Measurements from ENCODE around the gene IPO4. TPM values are rescaled to one million over a fixed set of nuclear protein-coding genes. Genes with fewer than 3 reads are reported as not detected.

Gene IPO4
- total and polyA plus RNA-seq, 5 donors = 4.1 to 22.5 (median 11.7) TPM

DNA sequence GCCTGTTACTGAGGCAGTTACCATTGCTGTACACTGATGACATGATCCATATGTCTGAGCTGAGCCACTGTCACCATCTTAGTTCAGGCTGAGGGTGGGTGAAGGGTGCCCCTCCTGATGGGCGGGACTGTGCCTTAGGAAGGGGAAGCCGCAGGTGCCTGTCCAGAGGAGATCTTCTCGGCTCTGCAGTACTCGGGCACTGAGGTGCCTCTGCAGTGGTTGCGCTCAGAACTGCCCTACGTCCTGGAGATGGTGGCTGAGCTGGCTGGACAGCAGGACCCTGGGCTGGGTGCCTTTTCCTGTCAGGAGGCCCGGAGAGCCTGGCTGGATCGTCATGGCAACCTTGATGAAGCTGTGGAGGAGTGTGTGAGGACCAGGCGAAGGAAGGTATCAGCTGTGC, 37.6 kb downstream of the IPO4 start:
- H3K27ac ChIP-seq (ENCODE audit: low read length) = no peak overlapping the region
- no peak for DNase-seq
- H3K4me3 ChIP-seq (ENCODE audit: low read length) = no peak overlapping the region
- no peaks in the 10 kb centered on the region for H3K9me3 ChIP-seq (ENCODE audit: control insufficient read depth, low read length)
- intact Hi-C loops (cut with DNase I) = no loop called here
- H3K27me3 ChIP-seq (ENCODE audit: control insufficient read depth, insufficient read depth) = no peaks in the 10 kb centered on the region
- 81% methylated on average over 9 of the region's 9 CpGs for WGBS
- peaks cover 8% of the 10 kb centered on the region for H3K4me1 ChIP-seq (ENCODE audit: control insufficient read depth, insufficient read depth, low read length)
- no peak for ATAC-seq

DNA sequence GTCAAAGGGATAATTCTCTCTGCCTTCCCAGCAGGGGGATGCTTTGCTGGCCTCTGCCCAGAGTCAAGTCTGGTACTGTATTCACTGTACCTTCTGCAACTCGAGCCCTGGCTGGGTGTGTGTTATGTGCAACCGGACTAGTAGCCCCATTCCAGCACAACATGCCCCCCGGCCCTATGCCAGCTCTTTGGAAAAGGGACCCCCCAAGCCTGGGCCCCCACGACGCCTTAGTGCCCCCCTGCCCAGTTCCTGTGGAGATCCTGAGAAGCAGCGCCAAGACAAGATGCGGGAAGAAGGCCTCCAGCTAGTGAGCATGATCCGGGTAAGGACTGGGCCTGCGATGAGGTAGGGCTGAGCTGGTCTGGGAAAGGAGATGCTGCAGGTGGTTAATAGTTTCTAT, 38.0 kb downstream of the IPO4 start:
- Histone ChIP-seq H3K27ac (ENCODE audit: low read length) (no peak overlapping the region), H3K4me3 (ENCODE audit: low read length) (no peak overlapping the region), H3K4me1 (ENCODE audit: control insufficient read depth, insufficient read depth, low read length) (peaks cover 10% of the 10 kb centered on the region), H3K27me3 (ENCODE audit: control insufficient read depth, insufficient read depth) (no peaks in the 10 kb centered on the region), H3K9me3 (ENCODE audit: control insufficient read depth, low read length) (no peaks in the 10 kb centered on the region)
- ATAC-seq (no peak), DNase-seq (no peak)
- 90% methylated on average over 9 of the region's 9 CpGs for WGBS
- intact Hi-C loops (cut with DNase I) = no loop called here

DNA sequence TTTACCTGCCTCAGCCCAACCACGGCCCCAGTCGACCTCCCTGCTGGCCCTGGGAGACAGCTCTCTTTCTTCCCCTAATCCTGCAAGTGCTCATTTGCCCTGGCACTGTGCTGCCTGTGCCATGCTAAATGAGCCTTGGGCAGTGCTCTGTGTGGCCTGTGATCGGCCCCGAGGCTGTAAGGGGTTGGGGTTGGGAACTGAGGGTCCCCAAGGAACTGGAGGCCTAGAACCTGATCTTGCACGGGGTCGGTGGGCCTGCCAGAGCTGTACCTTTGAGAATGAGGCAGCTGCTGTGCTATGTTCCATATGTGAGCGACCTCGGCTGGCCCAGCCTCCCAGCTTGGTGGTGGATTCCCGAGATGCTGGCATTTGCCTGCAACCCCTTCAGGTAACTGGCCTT, 38.6 kb downstream of the IPO4 start:
- no peaks in the 10 kb centered on the region for H3K9me3 ChIP-seq (ENCODE audit: control insufficient read depth, low read length)
- WGBS = 94% methylated on average over 9 of the region's 9 CpGs
- DNase-seq (no peak), ATAC-seq (no peak)
- H3K27ac ChIP-seq (ENCODE audit: low read length) = no peak overlapping the region
- no peaks in the 10 kb centered on the region for H3K27me3 ChIP-seq (ENCODE audit: control insufficient read depth, insufficient read depth)
- H3K4me3 ChIP-seq (ENCODE audit: low read length) = no peak overlapping the region
- H3K4me1 ChIP-seq (ENCODE audit: control insufficient read depth, insufficient read depth, low read length) = peaks cover 12% of the 10 kb centered on the region
- intact Hi-C loops (cut with DNase I) = no loop called here

DNA sequence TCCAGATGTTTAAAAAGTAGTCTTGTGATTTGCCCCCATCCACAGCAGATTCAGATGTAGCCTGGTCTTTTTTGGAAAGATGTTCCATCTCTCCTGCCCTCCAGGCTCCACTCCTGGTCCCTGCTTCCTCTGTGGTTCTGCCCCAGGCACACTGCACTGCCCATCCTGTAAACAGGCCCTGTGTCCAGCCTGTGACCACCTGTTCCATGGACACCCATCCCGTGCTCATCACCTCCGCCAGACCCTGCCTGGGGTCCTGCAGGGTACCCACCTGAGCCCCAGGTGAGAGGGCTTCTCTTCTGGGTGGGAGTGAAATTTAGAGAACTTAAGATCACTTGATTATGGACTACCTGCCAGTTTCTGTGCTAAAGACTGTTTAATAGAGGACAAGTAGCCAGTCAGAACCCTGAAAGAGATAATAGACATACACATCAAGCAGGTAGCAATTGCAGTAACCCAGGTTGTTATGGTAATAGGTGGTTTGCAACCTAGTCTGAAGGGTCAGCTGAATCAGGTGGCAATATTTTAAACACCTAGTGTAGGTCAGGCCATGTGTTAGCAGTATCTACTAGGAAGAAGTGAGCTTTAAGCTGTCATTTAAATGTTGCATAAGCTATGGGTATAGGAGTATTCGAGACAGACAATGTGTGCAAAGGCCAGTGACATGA, 39.2 kb downstream of the IPO4 start:
- WGBS = 95% methylated on average over 3 of the region's 3 CpGs
- H3K27me3 ChIP-seq (ENCODE audit: control insufficient read depth, insufficient read depth) = no peaks in the 10 kb centered on the region
- H3K4me1 ChIP-seq (ENCODE audit: control insufficient read depth, insufficient read depth, low read length) = peaks cover 12% of the 10 kb centered on the region
- no peaks in the 10 kb centered on the region for H3K9me3 ChIP-seq (ENCODE audit: control insufficient read depth, low read length)
- intact Hi-C loops (cut with DNase I) = no loop called here
- no peak overlapping the region for H3K4me3 ChIP-seq (ENCODE audit: low read length)
- ATAC-seq = no peak
- no peak for DNase-seq
- no peak overlapping the region for H3K27ac ChIP-seq (ENCODE audit: low read length)

DNA sequence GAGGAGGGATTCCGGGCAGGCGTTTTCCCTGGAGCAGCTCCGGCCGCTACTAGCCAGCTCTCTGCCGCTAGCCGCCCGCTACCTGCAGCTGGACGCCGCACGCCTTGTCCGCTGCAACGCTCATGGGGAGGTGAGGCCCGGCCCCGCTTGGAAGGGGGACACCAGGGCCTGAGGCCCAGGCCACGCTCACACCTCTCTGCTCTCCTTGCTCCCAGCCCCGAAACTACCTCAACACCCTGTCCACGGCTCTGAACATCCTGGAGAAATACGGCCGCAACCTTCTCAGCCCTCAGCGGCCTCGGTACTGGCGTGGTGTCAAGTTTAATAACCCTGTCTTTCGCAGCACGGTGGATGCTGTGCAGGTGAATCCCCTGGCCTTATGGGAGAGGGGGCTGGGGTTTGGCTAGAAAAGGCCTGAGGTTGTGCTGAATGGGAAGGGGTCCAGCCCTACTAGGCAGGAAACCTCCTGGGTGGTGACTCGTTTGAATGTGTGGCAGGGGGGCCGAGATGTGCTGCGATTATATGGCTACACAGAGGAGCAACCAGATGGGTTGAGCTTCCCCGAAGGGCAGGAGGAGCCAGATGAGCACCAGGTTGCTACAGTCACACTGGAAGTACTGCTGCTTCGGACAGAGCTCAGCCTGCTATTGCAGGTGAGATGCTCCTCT, 40.7 kb downstream of the IPO4 start:
- peaks cover 12% of the 10 kb centered on the region for H3K4me1 ChIP-seq (ENCODE audit: control insufficient read depth, insufficient read depth, low read length)
- H3K4me3 ChIP-seq (ENCODE audit: low read length) = peak overlapping the region; percentile 89
- DNase-seq (no peak), ATAC-seq (no peak)
- no peaks in the 10 kb centered on the region for H3K27me3 ChIP-seq (ENCODE audit: control insufficient read depth, insufficient read depth)
- 7% methylated on average over 29 of the region's 29 CpGs for whole genome bisulfite sequencing
- peak overlapping the region; percentile 77 for H3K27ac ChIP-seq (ENCODE audit: low read length)
- no peaks in the 10 kb centered on the region for H3K9me3 ChIP-seq (ENCODE audit: control insufficient read depth, low read length)
- intact Hi-C loops (cut with DNase I) = no loop called here

DNA sequence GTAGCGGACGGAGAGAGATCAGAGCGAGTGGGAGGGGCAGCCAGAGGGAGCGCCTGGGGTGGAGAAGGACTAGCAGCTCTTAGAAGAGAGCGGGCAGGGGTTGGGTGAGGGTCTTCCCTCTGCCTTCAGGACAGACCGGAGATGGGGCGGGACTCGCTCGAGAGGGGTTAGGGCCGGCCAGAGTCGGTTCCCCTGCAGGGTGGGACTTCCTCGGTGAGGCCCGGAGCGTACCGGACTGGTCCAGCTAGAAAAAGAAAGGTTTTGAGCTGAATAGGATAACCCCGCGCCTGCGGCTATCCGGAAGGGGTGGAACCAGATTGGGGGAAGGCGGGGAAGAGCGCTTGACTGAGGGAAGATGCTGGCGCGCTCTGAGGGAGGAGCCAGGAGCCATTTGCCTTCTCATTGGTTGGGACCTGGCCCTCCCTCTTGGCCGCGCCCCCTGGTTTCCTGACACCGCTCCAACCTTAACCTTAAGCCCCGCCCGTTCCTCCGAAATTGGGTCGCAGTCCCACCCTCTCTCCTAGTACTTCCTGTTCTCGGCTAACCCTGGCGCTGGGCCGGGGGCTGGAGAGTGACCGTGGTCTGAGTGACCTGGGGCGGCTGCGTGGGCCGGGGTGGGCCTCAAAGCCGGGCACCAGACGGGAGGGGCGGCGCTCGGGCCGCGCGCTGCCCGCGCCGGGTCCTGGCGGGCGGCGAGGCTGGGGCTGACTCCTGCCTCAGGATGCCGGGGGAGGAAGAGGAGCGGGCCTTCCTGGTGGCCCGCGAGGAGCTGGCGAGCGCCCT, 41.4 kb downstream of the IPO4 start, which contains the start of gene RNF31:
RNF31 (plus strand) TSS at position 521 of the 783 bp plus-strand sequence; CDS start at position 722, 201 bp downstream.
- DNase-seq (peak; percentile 99), ATAC-seq (peak; percentile 95 to 97)
- H3K4me1 ChIP-seq (ENCODE audit: control insufficient read depth, insufficient read depth, low read length) = peaks cover 12% of the 10 kb centered on the region
- H3K9me3 ChIP-seq (ENCODE audit: control insufficient read depth, low read length) = no peaks in the 10 kb centered on the region
- peak within 1 kb of the TSS; percentile 89 for H3K4me3 ChIP-seq (ENCODE audit: low read length)
- intact Hi-C loops (cut with DNase I) = no loop called here
- peak within 1 kb of the TSS; percentile 95 for H3K27ac ChIP-seq (ENCODE audit: low read length)
- no peaks in the 10 kb centered on the region for H3K27me3 ChIP-seq (ENCODE audit: control insufficient read depth, insufficient read depth)
- under 1% methylated on average over 57 of the region's 57 CpGs for WGBS

DNA sequence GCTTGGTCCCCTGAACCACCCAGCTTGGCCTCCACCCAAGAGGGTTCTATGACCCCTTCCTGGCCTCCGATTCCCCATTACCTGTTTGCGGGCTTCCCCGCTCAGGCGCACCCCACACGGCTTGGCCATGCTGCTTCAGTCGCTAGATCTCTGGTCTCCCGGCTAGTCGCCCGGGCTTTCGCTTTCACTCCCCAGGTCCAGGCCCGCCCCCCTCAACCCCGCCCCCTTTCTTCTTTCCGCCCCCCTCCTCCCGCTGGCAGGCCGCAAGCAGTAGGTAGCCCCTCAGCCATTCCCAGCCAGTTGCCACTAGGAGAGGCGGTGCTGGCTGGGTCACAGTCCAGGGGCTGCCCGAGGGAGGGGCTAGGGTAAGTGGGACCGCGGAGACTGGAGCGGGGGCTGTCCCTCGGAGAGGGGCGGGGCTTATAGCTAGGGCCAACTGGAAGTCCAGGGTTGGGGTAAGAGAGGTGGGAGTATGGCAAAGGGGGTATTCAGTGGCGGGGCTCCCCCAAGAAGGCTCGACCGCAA, 42.1 kb downstream of the IPO4 start, which contains the start of gene PSME2:
PSME2 (minus strand) TSS at position 158 of the 525 bp plus-strand sequence; CDS start at position 129, 29 bp downstream.
- H3K27me3 ChIP-seq (ENCODE audit: control insufficient read depth, insufficient read depth) = no peaks in the 10 kb centered on the region
- peak within 1 kb of the TSS; percentile 95 for H3K27ac ChIP-seq (ENCODE audit: low read length)
- under 1% methylated on average over 25 of the region's 25 CpGs for WGBS
- peaks cover 12% of the 10 kb centered on the region for H3K4me1 ChIP-seq (ENCODE audit: control insufficient read depth, insufficient read depth, low read length)
- intact Hi-C loops (cut with DNase I) = no loop called here
- no peaks in the 10 kb centered on the region for H3K9me3 ChIP-seq (ENCODE audit: control insufficient read depth, low read length)
- H3K4me3 ChIP-seq (ENCODE audit: low read length) = peak within 1 kb of the TSS; percentile 89
- DNase-seq = peak; percentile 97 to 98 (median 97)
- peak; percentile 88 to 91 for ATAC-seq

DNA sequence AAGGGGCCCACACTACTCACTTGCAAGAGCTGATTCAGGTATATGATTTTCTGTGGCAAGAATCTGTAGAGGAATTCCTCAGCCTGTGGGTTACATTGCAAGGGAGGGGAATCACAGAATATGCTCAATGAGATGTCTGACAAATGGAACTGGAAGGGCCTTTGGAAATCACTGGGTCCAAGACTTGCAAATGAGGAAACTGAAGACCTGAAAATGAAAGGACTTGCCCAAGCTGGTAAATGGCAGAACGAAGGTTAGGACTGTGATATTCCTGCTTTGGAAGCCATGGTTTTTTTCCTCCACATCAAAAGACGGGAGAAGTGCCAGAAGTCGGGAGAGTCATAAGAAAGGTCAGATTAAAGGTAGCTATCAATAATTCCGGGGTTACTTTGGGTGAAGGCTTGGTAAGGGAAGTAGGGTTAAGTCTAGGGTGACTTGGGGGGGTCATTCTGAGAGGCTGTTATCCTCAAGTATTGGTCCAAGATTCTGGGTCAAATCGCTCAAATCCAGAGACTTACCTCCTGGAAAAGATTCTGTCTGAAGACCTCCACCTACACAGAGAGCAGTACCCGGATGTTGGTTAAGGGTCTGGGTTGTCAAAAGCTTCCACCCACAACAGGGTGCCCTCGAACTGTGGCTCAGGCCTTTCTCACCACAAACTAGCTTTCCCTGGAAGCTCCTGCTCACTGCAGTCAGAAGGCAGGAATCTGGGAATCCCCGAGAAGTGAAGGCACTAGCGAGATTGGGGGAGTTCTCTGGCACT, 42.7 kb downstream of the IPO4 start:
- intact Hi-C loops (cut with DNase I) = no loop called here
- ATAC-seq (no peak), DNase-seq (no peak)
- peaks cover 12% of the 10 kb centered on the region for H3K4me1 ChIP-seq (ENCODE audit: control insufficient read depth, insufficient read depth, low read length)
- 18% methylated on average over 9 of the region's 9 CpGs for WGBS
- peak overlapping the region; percentile 57 for H3K4me3 ChIP-seq (ENCODE audit: low read length)
- no peaks in the 10 kb centered on the region for H3K9me3 ChIP-seq (ENCODE audit: control insufficient read depth, low read length)
- H3K27me3 ChIP-seq (ENCODE audit: control insufficient read depth, insufficient read depth) = no peaks in the 10 kb centered on the region
- peak overlapping the region; percentile 95 for H3K27ac ChIP-seq (ENCODE audit: low read length)

DNA sequence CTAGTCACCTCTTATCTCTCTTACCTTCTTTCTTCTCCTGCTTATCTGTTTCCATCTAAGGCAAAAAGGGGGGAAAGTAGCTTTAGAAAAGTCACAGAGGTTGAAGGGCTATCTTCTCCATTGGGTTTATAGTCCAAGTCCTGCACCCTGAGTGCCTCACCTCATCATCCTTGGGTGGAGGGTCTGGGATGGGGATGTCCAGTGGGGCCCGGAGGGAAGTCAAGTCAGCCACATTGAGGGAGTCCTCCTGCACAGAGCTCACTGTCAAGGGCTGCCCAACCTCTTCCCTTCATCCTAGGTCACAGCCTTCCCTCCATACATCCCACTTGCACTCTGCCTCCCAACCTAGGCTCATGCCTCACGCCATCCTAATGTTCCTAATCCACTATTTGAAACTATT, 43.4 kb downstream of the IPO4 start:
- Histone ChIP-seq H3K4me3 (ENCODE audit: low read length) (no peak overlapping the region), H3K9me3 (ENCODE audit: control insufficient read depth, low read length) (no peaks in the 10 kb centered on the region), H3K27me3 (ENCODE audit: control insufficient read depth, insufficient read depth) (no peaks in the 10 kb centered on the region), H3K4me1 (ENCODE audit: control insufficient read depth, insufficient read depth, low read length) (peaks cover 12% of the 10 kb centered on the region), H3K27ac (ENCODE audit: low read length) (no peak overlapping the region)
- ATAC-seq (no peak), DNase-seq (no peak)
- intact Hi-C loops (cut with DNase I) = no loop called here
- WGBS = 97% methylated on average over 2 of the region's 2 CpGs

DNA sequence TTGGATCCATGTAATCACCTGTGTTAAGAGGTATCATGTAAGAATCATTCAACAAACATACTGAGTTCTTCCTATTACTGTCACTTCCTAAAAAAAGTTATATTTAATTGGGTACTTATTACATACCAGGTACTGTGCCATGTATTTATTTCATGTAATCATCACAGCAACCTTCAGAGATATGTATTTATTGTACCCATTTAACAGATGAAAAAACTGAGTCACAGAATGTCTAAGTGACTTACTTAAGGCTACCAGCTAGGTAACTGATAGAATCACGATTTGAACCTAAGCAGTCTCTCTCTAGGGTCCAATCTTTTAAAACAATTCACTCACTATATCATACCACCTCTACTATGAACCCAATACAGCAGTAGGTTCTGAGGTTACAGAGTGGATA, 44.2 kb downstream of the IPO4 start:
- intact Hi-C loops (cut with DNase I) = no loop called here
- H3K27ac ChIP-seq (ENCODE audit: low read length) = no peak overlapping the region

More for the DNA sequence above, 44.2 kb downstream of the IPO4 start:
- 86% methylated on average over 1 of the region's 1 CpG for WGBS
- Histone ChIP-seq H3K9me3 (ENCODE audit: control insufficient read depth, low read length) (no peaks in the 10 kb centered on the region), H3K4me3 (ENCODE audit: low read length) (no peak overlapping the region), H3K4me1 (ENCODE audit: control insufficient read depth, insufficient read depth, low read length) (peaks cover 13% of the 10 kb centered on the region), H3K27me3 (ENCODE audit: control insufficient read depth, insufficient read depth) (no peaks in the 10 kb centered on the region)
- DNase-seq (no peak), ATAC-seq (no peak)
